ENCODE measurements around the gene ERVW-1.

- TF ChIP-seq EZH2 (IDR thresholded peaks at IDR 0.05; ENCODE audit: low read depth, unreplicated experiment) = no peak
- TF ChIP-seq CTCF (conservative IDR thresholded peaks at IDR 0.05; ENCODE audit: low read depth in 2 of 2) = no peak
- no peak for TF ChIP-seq POLR2AphosphoS5 (IDR thresholded peaks at IDR 0.05; ENCODE audit: low read depth)
- no peak for TF ChIP-seq EZH2phosphoT487 (IDR thresholded peaks at IDR 0.05; ENCODE audit: unreplicated experiment)
- no peak for TF ChIP-seq CREB1 (CRISPR knock-in tag; IDR thresholded peaks at IDR 0.05; ENCODE audit: low read depth)
Observed at GRCh38 chr7:92422926-92423325, 54.8 kb downstream of the ERVW-1 start.
